COLO668 (cell line): Measurements from ENCODE around the gene MTHFS.
"Not testable (repeated sequence)": the region's sequence is repeated elsewhere in the genome, so short reads cannot be mapped to it uniquely, and the experiment has no call there.

ENCODE experiments used
- DNase-seq: peaks from one replicate; lab custom pipeline; 2025; ENCODE audit not compliant: unreplicated experiment; lab: John Stamatoyannopoulos, UW

Gene MTHFS

DNA sequence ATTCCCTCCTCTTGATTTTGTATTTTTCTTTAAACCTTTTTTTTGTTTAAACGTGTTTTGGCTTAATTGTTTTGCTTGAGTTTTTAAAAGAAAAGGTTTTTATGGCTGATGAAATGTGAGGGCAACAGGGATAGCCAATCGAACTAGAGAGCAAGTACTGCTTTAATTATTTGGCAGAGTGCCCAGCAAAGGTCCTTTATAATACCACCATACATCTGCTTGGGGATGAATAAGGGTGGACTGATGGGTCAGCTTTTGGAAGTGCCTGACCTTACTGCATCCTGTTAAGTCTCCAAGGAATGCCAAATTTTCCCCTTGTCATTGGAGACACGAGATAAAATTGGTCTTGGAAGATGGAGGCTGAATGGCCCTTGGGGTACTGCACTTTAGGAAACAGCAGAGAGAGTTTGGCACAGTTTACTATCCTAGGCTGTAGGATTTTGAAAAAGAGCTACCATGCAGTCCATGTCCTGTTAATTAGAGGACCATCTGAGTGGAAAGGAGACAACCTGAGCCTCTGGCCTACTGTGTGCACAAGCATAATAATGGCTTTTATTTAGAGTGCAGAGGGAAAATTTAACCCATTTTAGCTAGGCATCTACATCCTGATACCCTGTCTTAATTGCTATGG, 19.8 kb upstream of the MTHFS start:
- no peak for DNase-seq

DNA sequence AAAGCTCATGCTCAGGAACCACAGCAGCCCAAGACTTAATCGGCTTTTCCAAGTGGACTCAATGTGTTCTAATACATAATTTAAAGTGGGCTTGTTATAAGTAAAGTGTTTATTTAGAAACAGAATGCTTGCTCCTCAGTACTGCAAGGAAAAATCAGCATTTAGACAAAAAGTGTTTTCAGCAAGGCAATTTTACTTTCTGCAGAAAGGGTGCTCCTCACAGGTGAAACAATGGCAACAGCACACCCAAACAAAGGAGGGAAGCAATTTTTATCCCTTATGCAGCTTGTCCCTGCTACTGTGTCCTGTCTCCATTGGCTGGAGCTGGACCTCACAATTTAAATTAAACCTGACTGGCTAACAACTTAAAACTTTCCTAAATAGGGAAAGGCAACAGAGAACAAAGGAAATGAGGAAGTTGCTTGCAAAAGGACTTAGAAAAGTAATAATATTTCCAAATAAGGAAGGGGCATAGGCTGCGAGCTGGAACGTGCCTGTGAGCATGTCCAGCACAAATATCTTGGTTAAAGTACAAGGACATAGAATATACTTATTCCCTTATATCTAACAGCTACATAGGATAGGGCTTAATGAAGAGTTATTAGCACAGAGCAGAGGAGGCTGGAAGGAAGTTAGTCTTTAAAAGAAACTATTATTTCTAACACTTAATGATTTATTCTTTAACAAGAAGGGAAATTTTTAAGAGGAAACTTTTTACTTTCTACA, 19.1 kb upstream of the MTHFS start:
- DNase-seq = not testable (repeated sequence)

- DNase-seq = no peak
Measured at GRCh38 chr15:79914728-79915127, 17.9 kb upstream of the MTHFS start.

GRCh38 chr15:79909556-79910335, 12.9 kb upstream of the MTHFS start:
- DNase-seq = not testable (repeated sequence)

- DNase-seq = no peak
Measured at GRCh38 chr15:79904271-79904670, 7.5 kb upstream of the MTHFS start.

DNA sequence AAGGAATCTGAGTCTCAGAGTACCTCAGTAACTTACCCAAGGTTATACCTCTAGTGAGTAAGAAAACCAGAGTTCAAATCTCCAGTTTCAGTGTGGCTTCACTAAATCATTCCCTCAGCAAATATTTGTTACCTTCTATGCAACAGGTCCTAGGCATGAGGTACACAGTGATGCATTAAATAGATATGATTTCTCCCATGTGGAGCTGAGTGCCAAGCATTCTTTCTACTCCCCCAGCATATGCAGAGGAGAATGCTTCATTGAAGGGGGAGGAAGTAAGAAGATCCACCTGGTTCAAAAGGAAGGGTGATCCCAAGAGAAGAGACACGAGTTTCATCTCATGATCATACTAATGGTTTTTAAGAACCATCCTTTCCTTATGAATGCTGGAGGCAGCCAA, 6.8 kb upstream of the MTHFS start:
- no peak for DNase-seq

GRCh38 chr15:79903144-79903543, 6.3 kb upstream of the MTHFS start:
- DNase-seq = no peak

- DNase-seq = no peak
Measured at GRCh38 chr15:79901958-79902357, 5.1 kb upstream of the MTHFS start.

- DNase-seq = not testable (repeated sequence)
Measured at GRCh38 chr15:79900818-79901378, 4.1 kb upstream of the MTHFS start.

- no peak for DNase-seq
Measured at GRCh38 chr15:79900087-79900486, 3.3 kb upstream of the MTHFS start.

DNA sequence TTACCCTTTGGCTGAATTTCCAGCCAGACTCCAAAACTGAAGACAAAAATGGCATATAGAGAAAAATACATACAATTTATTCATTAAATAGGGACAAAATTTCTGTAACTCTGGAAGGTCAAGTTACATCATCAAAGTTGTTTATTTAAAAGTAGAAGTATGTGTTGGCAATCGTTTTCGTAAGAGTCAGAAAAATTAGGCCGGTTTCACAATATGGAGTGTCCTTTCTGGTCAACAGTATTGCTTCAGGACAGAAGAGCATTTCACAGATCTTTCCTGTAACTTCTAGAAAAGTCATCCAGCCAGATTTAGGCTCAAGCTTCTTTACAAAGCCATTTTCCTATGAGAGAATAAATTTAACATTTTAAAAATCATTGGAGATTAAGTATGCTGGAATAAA, 2.0 kb upstream of the MTHFS start:
- DNase-seq = not testable (repeated sequence)

DNA sequence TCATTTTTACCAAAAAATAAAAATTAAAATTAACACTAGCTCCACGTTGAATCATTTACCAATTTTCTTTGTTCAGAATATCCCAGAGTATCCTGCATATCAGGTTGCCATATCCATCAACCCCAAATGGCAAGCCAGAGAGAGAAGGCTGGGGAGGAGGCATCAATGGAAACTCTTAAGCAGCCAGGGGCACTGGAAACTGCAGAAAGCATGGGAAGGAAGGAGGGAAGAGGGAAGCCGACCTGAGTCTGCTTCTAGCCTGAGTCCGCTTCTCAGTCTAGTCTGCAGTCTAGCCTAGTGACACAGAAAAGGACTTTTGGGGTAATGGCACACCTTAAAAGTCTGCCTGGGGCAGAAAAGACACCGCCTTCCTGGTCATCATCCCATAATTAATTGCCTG, 1.6 kb upstream of the MTHFS start:
- no peak for DNase-seq

DNA sequence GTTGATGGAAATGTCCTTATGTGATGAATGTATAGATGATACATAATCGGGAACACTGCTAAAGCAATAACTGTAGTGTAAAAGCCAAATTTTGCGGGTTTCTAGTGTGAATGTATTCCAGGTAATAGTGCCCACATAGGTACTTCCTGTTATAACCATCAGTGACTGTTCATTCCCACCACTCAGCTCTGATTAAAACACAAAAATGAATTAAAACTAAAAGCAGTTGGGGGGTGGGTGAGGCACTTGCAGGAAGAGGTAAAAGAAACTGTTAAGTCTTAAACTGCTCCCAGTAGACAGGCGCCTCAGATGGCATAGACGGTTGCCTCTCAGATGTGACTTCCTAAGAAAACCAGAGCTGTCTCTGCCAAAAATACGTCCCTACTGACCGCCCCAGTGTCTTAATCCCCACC, 893 bp upstream of the MTHFS start:
- no peak for DNase-seq

DNA sequence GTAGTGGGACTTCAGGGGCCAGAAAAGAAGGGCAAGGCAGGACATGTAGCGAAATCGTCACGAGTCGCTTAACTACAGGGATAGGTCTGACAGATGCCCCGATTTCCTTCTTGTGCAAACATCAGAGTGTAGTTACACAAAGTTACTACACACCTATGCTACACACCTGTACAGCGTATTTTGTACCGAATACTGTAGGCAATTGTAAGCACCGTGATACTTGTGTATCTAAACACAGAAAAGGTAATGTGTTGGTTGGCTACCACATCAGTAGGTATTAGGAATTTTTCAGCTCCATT, 515 bp upstream of the MTHFS start:
- no peak for DNase-seq

DNA sequence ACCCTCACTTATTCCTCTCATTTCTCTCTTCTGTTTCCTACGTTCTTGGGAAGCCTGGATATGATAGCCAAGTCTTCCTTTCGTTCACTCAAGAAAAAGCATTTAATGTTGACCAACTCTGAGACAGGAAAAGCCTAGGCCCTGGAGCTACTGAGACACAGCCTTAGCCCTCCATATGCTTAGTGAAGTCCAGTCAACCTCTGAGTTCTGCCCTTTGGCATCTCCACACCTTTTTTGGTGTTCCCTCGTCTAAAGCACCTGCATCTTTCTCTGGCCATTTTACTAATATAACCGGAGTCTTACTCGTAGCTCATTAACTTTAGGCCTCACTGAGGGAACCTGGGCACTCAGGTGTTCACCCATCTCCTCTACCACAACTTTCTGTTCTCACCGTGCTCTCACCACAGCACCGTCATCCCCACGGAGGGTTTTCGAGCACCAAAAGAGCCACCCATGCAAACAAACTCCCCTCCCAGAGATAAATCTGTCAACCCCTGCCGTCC, 632 bp downstream of the MTHFS start:
- DNase-seq = no peak

- no peak for DNase-seq
Measured at GRCh38 chr15:79887054-79887930, 9.5 kb downstream of the MTHFS start.

GRCh38 chr15:79886124-79886523, 10.7 kb downstream of the MTHFS start:
- no peak for DNase-seq

DNA sequence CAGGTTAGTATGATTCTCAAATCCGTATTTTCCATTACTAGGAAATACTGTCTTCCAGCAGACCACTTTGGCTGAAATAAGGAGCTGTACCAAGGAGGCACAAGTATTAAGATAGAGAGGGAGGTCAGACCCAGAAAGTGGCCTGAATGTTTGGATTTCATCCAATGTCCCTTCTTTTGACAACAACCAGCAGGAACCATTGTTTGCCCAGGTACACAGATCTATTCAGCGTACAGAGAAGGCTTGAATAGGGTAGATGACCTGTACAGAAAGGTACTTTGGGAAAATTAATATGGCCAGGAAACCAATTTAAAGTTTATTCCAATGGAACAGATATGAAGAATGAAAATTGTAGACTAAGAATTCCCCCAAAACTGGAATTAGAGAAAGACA, 12.6 kb downstream of the MTHFS start:
- no peak for DNase-seq

DNA sequence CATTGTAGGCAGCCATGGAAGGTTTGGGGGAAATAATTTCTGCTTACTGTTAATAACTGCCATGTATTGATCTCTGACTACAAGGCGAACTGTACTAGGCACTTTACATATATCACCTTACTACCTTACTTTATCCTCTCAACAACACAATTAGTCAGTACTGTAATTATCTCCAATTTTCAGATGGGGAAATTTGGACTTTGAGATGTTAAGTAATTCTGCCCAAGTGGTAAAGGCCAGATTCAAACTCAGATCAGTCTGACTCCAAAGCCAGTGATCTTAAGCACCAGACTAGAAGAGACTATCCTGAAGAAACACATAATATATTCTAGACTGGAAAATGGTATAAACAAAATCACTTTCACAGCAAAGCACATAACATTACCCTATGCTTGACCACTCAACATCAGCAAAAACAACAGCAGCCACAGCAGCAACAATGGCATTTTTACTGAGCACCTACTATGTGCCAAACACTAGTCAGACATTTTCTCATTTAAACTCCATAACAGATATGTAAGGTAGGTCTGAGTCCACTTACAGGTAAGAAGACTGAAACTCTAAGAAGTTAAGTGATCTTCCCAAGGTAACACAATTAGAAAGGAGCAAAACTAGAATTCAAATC, 13.1 kb downstream of the MTHFS start:
- DNase-seq = no peak

DNA sequence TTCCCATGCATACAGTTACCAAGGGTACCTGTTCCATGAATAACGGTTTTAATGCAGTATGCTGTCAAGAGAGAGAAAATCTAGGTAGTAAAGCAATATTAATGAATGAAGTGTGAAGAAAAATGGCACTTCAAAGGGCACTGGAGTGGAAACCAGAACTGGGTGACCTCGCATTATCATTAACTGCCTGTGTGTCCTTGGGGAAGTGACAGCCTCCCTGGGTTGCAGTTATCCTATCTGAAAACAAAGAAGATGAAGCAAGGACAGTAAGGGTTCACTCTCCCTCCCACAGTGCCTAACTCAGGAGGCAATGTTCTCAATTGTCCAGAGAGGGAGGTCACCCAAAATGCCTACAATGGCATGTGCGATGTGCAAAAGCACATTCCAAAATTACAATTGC, 15.1 kb downstream of the MTHFS start:
- DNase-seq = no peak
